ENCODE results near the gene EFCAB12. TPM values are rescaled to one million over a fixed set of nuclear protein-coding genes. Genes with fewer than 3 reads are reported as not detected.

EFCAB12 gene
- total and polyA plus RNA-seq, 2 of the 8 experiments (the other 6 are each of a cell fraction or from before 2014, with no cell fraction given): 0.60 to 0.99 TPM

DNA sequence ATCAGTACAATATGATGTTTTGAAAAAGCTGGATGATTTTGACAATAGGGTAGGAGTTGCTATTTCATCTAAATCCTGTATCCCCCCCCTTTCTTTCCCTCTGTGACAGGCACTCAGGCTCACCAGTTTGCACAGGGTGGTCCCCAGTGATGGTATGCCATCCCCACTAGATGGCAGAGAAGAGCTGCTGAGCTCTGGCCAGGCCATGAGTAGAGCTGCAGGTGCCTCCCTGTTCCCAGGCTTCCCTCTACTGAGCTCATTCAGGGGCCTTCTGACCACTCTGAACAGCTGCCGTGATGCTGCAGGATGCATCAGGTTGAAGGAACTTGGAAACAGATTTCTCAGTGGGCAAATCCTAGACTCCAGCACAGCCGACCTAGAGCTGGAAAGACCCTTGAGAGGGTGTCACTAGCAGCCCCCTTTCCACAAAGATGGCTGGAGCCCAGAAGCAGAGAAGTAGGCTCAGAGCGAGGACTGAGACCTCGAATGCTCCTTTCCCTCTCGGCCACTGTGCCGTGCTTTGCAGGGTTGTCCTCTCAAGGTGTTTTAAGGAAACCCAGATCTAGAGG is 45.1 kb downstream of the EFCAB12 start (continued):
- TF ChIP-seq ASH2L (IDR thresholded peaks at IDR 0.05; ENCODE audit: low read length) (no peak), GABPA (IDR thresholded peaks at IDR 0.05; ENCODE audit: borderline replicate concordance, insufficient read depth, low read length) (no peak), CHD2 (IDR thresholded peaks at IDR 0.05; ENCODE audit: low read length) (no peak), SUZ12 (IDR thresholded peaks at IDR 0.05; ENCODE audit: low read length) (no peak), NANOG (IDR thresholded peaks at IDR 0.05; ENCODE audit: insufficient read depth, low read depth, low read length, poor library complexity, severe bottlenecking) (no peak), NRF1 (IDR thresholded peaks at IDR 0.05; ENCODE audit: low read depth, low read length) (no peak), TAF1 (IDR thresholded peaks at IDR 0.05; ENCODE audit: low read depth, low read length) (no peak), CHD1 (IDR thresholded peaks at IDR 0.05; ENCODE audit: low read depth, low read length) (no peak), RFX5 (IDR thresholded peaks at IDR 0.05; ENCODE audit: borderline replicate concordance, low read depth, low read length) (no peak), ZNF274 (IDR thresholded peaks at IDR 0.05; ENCODE audit: borderline replicate concordance, extremely low read depth, low read length) (no peak)
- TF ChIP-seq, protein P1, sequence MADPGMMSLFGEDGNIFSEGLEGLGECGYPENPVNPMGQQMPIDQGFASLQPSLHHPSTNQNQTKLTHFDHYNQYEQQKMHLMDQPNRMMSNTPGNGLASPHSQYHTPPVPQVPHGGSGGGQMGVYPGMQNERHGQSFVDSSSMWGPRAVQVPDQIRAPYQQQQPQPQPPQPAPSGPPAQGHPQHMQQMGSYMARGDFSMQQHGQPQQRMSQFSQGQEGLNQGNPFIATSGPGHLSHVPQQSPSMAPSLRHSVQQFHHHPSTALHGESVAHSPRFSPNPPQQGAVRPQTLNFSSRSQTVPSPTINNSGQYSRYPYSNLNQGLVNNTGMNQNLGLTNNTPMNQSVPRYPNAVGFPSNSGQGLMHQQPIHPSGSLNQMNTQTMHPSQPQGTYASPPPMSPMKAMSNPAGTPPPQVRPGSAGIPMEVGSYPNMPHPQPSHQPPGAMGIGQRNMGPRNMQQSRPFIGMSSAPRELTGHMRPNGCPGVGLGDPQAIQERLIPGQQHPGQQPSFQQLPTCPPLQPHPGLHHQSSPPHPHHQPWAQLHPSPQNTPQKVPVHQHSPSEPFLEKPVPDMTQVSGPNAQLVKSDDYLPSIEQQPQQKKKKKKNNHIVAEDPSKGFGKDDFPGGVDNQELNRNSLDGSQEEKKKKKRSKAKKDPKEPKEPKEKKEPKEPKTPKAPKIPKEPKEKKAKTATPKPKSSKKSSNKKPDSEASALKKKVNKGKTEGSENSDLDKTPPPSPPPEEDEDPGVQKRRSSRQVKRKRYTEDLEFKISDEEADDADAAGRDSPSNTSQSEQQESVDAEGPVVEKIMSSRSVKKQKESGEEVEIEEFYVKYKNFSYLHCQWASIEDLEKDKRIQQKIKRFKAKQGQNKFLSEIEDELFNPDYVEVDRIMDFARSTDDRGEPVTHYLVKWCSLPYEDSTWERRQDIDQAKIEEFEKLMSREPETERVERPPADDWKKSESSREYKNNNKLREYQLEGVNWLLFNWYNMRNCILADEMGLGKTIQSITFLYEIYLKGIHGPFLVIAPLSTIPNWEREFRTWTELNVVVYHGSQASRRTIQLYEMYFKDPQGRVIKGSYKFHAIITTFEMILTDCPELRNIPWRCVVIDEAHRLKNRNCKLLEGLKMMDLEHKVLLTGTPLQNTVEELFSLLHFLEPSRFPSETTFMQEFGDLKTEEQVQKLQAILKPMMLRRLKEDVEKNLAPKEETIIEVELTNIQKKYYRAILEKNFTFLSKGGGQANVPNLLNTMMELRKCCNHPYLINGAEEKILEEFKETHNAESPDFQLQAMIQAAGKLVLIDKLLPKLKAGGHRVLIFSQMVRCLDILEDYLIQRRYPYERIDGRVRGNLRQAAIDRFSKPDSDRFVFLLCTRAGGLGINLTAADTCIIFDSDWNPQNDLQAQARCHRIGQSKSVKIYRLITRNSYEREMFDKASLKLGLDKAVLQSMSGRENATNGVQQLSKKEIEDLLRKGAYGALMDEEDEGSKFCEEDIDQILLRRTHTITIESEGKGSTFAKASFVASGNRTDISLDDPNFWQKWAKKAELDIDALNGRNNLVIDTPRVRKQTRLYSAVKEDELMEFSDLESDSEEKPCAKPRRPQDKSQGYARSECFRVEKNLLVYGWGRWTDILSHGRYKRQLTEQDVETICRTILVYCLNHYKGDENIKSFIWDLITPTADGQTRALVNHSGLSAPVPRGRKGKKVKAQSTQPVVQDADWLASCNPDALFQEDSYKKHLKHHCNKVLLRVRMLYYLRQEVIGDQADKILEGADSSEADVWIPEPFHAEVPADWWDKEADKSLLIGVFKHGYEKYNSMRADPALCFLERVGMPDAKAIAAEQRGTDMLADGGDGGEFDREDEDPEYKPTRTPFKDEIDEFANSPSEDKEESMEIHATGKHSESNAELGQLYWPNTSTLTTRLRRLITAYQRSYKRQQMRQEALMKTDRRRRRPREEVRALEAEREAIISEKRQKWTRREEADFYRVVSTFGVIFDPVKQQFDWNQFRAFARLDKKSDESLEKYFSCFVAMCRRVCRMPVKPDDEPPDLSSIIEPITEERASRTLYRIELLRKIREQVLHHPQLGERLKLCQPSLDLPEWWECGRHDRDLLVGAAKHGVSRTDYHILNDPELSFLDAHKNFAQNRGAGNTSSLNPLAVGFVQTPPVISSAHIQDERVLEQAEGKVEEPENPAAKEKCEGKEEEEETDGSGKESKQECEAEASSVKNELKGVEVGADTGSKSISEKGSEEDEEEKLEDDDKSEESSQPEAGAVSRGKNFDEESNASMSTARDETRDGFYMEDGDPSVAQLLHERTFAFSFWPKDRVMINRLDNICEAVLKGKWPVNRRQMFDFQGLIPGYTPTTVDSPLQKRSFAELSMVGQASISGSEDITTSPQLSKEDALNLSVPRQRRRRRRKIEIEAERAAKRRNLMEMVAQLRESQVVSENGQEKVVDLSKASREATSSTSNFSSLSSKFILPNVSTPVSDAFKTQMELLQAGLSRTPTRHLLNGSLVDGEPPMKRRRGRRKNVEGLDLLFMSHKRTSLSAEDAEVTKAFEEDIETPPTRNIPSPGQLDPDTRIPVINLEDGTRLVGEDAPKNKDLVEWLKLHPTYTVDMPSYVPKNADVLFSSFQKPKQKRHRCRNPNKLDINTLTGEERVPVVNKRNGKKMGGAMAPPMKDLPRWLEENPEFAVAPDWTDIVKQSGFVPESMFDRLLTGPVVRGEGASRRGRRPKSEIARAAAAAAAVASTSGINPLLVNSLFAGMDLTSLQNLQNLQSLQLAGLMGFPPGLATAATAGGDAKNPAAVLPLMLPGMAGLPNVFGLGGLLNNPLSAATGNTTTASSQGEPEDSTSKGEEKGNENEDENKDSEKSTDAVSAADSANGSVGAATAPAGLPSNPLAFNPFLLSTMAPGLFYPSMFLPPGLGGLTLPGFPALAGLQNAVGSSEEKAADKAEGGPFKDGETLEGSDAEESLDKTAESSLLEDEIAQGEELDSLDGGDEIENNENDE (IDR thresholded peaks at IDR 0.05; ENCODE audit: insufficient replicate concordance, low read length): no peak

All from H1 (cell line).